Measurements from ENCODE around the gene OAS3. TPM values are rescaled to one million over a fixed set of nuclear protein-coding genes. Genes with fewer than 3 reads are reported as not detected.

OAS3 gene
- total RNA-seq, 1 donor from 2014 or later = 65.8 TPM

- no peak for DNase-seq
- Histone ChIP-seq H3K4me1 (peaks cover 17% of the 10 kb centered on the region), H3K27me3 (ENCODE audit: low read depth) (no peaks in the 10 kb centered on the region), H3K36me3 (peaks cover 3% of the 10 kb centered on the region), H3K27ac (peak overlapping the region; percentile 84), H3K9me3 (no peaks in the 10 kb centered on the region), H3K4me3 (no peak overlapping the region)
- no peak for ATAC-seq
- intact Hi-C loops (cut with DNase I) = no loop called here
- TF ChIP-seq, protein P1, sequence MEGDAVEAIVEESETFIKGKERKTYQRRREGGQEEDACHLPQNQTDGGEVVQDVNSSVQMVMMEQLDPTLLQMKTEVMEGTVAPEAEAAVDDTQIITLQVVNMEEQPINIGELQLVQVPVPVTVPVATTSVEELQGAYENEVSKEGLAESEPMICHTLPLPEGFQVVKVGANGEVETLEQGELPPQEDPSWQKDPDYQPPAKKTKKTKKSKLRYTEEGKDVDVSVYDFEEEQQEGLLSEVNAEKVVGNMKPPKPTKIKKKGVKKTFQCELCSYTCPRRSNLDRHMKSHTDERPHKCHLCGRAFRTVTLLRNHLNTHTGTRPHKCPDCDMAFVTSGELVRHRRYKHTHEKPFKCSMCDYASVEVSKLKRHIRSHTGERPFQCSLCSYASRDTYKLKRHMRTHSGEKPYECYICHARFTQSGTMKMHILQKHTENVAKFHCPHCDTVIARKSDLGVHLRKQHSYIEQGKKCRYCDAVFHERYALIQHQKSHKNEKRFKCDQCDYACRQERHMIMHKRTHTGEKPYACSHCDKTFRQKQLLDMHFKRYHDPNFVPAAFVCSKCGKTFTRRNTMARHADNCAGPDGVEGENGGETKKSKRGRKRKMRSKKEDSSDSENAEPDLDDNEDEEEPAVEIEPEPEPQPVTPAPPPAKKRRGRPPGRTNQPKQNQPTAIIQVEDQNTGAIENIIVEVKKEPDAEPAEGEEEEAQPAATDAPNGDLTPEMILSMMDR (IDR thresholded peaks at IDR 0.05) = no peak
Measured at GRCh38 chr12:112936927-112937326, 1.3 kb upstream of the OAS3 start.

GRCh38 chr12:112938751-112939150 lies 477 bp downstream of the OAS3 start:
- H3K27me3 ChIP-seq (ENCODE audit: low read depth) = no peaks in the 10 kb centered on the region
- intact Hi-C loops (cut with DNase I) = no loop called here
- ATAC-seq = peak in 1 of 2 donors; percentile 17
- H3K4me1 ChIP-seq = peaks cover 17% of the 10 kb centered on the region
- H3K36me3 ChIP-seq = peaks cover 14% of the 10 kb centered on the region
- DNase-seq = no peak
- H3K27ac ChIP-seq = peak overlapping the region; percentile 84
- TF ChIP-seq, protein P1 (IDR thresholded peaks at IDR 0.05) = no peak
- no peaks in the 10 kb centered on the region for H3K9me3 ChIP-seq
- H3K4me3 ChIP-seq = peak overlapping the region; percentile 91

- intact Hi-C loops (cut with DNase I) = no loop called here
- Histone ChIP-seq H3K9me3 (no peaks in the 10 kb centered on the region), H3K4me1 (peaks cover 17% of the 10 kb centered on the region), H3K27ac (no peak overlapping the region), H3K27me3 (ENCODE audit: low read depth) (no peaks in the 10 kb centered on the region), H3K36me3 (peaks cover 25% of the 10 kb centered on the region), H3K4me3 (peak overlapping the region; percentile 91)
- DNase-seq = no peak
- no peak for ATAC-seq
- TF ChIP-seq, protein P1 (IDR thresholded peaks at IDR 0.05) = no peak
Measured at GRCh38 chr12:112939761-112940381, 1.6 kb downstream of the OAS3 start.

DNA sequence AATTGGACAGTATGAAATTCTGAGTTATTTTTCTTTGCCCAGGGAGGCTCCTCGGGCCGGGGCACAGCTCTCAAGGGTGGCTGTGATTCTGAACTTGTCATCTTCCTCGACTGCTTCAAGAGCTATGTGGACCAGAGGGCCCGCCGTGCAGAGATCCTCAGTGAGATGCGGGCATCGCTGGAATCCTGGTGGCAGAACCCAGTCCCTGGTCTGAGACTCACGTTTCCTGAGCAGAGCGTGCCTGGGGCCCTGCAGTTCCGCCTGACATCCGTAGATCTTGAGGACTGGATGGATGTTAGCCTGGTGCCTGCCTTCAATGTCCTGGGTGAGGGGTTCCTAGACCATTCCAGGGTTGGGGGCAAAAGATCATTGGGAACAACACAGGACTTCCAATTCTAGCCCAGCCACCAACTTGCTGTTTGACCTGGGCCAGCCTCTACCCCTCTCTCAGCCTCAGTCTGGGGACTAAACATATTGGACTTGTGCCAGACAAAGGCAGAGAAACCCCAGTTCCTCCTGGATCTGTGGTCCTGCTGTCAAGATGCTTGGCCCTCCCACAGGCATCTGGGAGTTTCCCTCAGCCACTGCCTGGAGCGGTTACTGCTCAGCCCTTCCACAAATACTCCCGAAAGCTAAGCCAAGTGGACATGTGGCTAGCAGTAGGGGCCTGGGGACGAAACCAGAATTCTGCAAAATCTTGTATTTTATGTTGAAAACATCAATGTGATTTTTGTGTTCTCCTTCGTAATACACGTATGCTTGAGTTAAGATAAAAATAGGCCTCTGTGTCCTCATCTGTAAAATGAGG lies 3.5 kb downstream of the OAS3 start:
- H3K9me3 ChIP-seq = no peaks in the 10 kb centered on the region
- H3K27ac ChIP-seq = no peak overlapping the region
- intact Hi-C loops (cut with DNase I) = no loop called here
- DNase-seq (no peak), ATAC-seq (no peak)
- peaks cover 17% of the 10 kb centered on the region for H3K4me1 ChIP-seq
- no peak overlapping the region for H3K4me3 ChIP-seq
- H3K36me3 ChIP-seq = peaks cover 41% of the 10 kb centered on the region
- no peaks in the 10 kb centered on the region for H3K27me3 ChIP-seq (ENCODE audit: low read depth)
- TF ChIP-seq, protein P1 (IDR thresholded peaks at IDR 0.05) = no peak

- Histone ChIP-seq H3K36me3 (peaks cover 46% of the 10 kb centered on the region), H3K27ac (no peak overlapping the region), H3K9me3 (no peaks in the 10 kb centered on the region), H3K4me3 (no peak overlapping the region), H3K27me3 (ENCODE audit: low read depth) (no peaks in the 10 kb centered on the region), H3K4me1 (peaks cover 17% of the 10 kb centered on the region)
- ATAC-seq = no peak
- intact Hi-C loops (cut with DNase I) = no loop called here
- TF ChIP-seq, protein P1 (IDR thresholded peaks at IDR 0.05) = no peak
- DNase-seq = no peak
Measured at GRCh38 chr12:112942572-112942971, 4.3 kb downstream of the OAS3 start.
